ENCODE measurements around the gene TMEM89.

DNA sequence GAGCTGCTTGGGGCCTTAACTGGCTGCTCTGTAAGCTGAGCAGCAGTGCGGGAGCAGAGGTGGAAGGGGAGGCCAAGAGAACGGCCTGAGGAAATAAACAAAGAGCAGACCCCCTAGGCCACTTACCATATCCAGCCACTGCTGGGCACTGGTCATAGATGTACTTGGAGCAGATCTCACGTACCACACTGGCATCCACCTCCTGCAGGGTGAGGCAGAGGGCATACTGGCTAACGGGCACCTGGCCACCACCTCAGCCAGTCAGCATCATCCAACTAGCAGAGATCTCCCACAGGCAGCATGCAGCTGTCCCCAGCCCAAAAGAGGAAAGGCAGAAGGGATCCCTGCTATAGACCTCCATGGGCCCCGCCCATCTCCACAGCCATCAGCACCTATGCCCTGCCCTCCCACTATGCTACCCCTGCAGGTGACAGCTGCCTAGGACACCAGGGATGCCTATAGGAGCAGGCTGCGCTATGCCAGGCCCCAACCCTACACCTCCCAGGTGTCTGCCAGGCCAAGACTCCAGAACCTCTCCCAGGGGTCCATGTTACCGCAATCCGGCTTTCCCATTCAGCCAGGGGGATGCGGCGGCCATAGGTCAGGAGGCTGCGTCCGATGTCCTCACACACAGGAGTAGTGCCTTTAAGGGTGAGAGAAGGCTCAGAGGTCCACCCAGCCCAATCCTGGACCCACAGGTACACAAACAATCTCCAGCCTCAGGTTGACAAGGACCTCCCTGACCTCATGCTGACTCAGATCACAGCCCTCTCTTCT lies 21.9 kb downstream of the TMEM89 start:
- TF ChIP-seq POLR2A (IDR thresholded peaks at IDR 0.05) (no peak), EP300 (IDR thresholded peaks at IDR 0.05) (no peak)
- TF ChIP-seq, protein P1, sequence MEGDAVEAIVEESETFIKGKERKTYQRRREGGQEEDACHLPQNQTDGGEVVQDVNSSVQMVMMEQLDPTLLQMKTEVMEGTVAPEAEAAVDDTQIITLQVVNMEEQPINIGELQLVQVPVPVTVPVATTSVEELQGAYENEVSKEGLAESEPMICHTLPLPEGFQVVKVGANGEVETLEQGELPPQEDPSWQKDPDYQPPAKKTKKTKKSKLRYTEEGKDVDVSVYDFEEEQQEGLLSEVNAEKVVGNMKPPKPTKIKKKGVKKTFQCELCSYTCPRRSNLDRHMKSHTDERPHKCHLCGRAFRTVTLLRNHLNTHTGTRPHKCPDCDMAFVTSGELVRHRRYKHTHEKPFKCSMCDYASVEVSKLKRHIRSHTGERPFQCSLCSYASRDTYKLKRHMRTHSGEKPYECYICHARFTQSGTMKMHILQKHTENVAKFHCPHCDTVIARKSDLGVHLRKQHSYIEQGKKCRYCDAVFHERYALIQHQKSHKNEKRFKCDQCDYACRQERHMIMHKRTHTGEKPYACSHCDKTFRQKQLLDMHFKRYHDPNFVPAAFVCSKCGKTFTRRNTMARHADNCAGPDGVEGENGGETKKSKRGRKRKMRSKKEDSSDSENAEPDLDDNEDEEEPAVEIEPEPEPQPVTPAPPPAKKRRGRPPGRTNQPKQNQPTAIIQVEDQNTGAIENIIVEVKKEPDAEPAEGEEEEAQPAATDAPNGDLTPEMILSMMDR (IDR thresholded peaks at IDR 0.05): no peak
